HepG2 (cell line): ENCODE results near the gene DLG4.

Source experiments
- ARNT ChIP-seq: fragments of 450-650 bp; IDR thresholded peaks from 2 replicates; pipeline ENCODE4 v1.6.1; 2017
- ERF ChIP-seq: IDR thresholded peaks from 2 replicates; pipeline ENCODE4 v1.6.1; 2018; ENCODE audit warnings: missing biosample characterization, missing genetic modification reagents
- EZH2 ChIP-seq: conservative IDR thresholded peaks from 2 replicates; pipeline ENCODE4 v1.6.1; 2012; ENCODE audit warnings: mild to moderate bottlenecking, low read depth, low read length, moderate library complexity
- HNF4G ChIP-seq, 2 experiments: sonication (generic) in 1 of 2; formaldehyde crosslinking in 1 of 2; IDR thresholded peaks; 2 replicates each; pipeline versions ENCODE4 v1.4.0 to v1.6.1; 2011 to 2020; ENCODE audit warnings: borderline replicate concordance in 2 of 2, low read depth in 2 of 2, mild to moderate bottlenecking in 2 of 2, low read length in 1 of 2, missing genetic modification reagents in 1 of 2, moderate library complexity in 1 of 2
- HNRNPH1 ChIP-seq: fragments of 200-400 bp; formaldehyde crosslinking; optimal IDR thresholded peaks from 2 replicates; pipeline ENCODE3; 2017; ENCODE audit warnings: mild to moderate bottlenecking, low read depth, low read length
- NFYB ChIP-seq: sonication (generic); formaldehyde crosslinking; IDR thresholded peaks from 2 replicates; pipeline ENCODE4 v1.4.0; 2020; ENCODE audit warnings: missing genetic modification reagents
- PATZ1 ChIP-seq: sonication (generic); formaldehyde crosslinking; IDR thresholded peaks from 2 replicates; pipeline ENCODE4 v1.4.0; 2020; ENCODE audit warnings: missing genetic modification reagents
- RBM39 ChIP-seq: fragments of 200-400 bp; formaldehyde crosslinking; IDR thresholded peaks from one replicate; pipeline ENCODE4 v1.6.1; 2018; ENCODE audit warnings: antibody characterized with exemption, mild to moderate bottlenecking, low read depth, low read length; ENCODE audit not compliant: poor library complexity, severe bottlenecking
- ZBTB21 ChIP-seq: sonication (generic); formaldehyde crosslinking; IDR thresholded peaks from 2 replicates; pipeline ENCODE4 v1.4.0; 2020; ENCODE audit warnings: missing genetic modification reagents
- ZFX ChIP-seq: sonication (generic); formaldehyde crosslinking; IDR thresholded peaks from 2 replicates; pipeline ENCODE4 v1.4.0; 2020; ENCODE audit warnings: mild to moderate bottlenecking, low read depth, missing genetic modification reagents, moderate library complexity
- ZKSCAN1 ChIP-seq: fragments of 150-350 bp; IDR thresholded peaks from 2 replicates; pipeline ENCODE4 v1.6.1; 2014; ENCODE audit warnings: low read length
- TF ChIP-seq, protein P1 (sequence below): sonication (generic); formaldehyde crosslinking; IDR thresholded peaks from 2 replicates; pipeline ENCODE4 v1.5.0; 2020; ENCODE audit warnings: mild to moderate bottlenecking, missing genetic modification reagents, moderate library complexity

DNA sequence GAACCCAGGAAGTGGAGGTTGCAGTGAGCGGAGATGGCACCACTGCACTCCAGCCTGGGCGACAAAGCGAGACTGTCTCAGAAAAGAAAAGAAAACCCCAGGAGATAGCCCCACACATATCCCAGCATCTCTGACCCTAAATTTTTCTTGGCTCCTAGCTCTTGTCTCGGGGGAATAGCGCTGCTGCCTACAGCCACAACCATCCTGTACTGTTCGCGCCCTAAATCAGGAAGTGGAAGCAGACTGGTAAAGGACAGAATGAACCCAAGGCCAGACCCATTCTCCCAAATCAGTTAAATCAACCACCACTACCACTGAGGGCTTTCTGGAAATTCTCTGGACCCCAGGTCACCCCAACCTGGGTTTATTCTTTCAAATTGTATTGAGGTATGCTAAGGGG is 30.2 kb upstream of the DLG4 start:
- TF ChIP-seq ARNT (no peak), NFYB (CRISPR knock-in tag) (no peak), ZBTB21 (no peak), ZFX (no peak), HNRNPH1 (no peak), HNF4G (IDR thresholded peaks at IDR 0.05; ENCODE audit: borderline replicate concordance, low read depth, low read length) (no peak), HNF4G (CRISPR knock-in tag; IDR thresholded peaks at IDR 0.05; ENCODE audit: borderline replicate concordance, low read depth) (no peak), EZH2 (no peak), ERF (CRISPR knock-in tag) (no peak), ZKSCAN1 (no peak), PATZ1 (CRISPR knock-in tag) (no peak), RBM39 (no peak)
- TF ChIP-seq, protein P1, sequence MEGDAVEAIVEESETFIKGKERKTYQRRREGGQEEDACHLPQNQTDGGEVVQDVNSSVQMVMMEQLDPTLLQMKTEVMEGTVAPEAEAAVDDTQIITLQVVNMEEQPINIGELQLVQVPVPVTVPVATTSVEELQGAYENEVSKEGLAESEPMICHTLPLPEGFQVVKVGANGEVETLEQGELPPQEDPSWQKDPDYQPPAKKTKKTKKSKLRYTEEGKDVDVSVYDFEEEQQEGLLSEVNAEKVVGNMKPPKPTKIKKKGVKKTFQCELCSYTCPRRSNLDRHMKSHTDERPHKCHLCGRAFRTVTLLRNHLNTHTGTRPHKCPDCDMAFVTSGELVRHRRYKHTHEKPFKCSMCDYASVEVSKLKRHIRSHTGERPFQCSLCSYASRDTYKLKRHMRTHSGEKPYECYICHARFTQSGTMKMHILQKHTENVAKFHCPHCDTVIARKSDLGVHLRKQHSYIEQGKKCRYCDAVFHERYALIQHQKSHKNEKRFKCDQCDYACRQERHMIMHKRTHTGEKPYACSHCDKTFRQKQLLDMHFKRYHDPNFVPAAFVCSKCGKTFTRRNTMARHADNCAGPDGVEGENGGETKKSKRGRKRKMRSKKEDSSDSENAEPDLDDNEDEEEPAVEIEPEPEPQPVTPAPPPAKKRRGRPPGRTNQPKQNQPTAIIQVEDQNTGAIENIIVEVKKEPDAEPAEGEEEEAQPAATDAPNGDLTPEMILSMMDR, result no peak
